Kidney tubule cell (primary cell): Measurements from ENCODE around the gene CCDC27.

Source experiments
- DNase-seq: peaks from one replicate; pipeline ENCODE4 v3.0.0-alpha.2; 2018; ENCODE audit warnings: low spot score

The CCDC27 gene

GRCh38 chr1:3777078-3777547, 24.9 kb downstream of the CCDC27 start:
- DNase-seq, result no peak

DNA sequence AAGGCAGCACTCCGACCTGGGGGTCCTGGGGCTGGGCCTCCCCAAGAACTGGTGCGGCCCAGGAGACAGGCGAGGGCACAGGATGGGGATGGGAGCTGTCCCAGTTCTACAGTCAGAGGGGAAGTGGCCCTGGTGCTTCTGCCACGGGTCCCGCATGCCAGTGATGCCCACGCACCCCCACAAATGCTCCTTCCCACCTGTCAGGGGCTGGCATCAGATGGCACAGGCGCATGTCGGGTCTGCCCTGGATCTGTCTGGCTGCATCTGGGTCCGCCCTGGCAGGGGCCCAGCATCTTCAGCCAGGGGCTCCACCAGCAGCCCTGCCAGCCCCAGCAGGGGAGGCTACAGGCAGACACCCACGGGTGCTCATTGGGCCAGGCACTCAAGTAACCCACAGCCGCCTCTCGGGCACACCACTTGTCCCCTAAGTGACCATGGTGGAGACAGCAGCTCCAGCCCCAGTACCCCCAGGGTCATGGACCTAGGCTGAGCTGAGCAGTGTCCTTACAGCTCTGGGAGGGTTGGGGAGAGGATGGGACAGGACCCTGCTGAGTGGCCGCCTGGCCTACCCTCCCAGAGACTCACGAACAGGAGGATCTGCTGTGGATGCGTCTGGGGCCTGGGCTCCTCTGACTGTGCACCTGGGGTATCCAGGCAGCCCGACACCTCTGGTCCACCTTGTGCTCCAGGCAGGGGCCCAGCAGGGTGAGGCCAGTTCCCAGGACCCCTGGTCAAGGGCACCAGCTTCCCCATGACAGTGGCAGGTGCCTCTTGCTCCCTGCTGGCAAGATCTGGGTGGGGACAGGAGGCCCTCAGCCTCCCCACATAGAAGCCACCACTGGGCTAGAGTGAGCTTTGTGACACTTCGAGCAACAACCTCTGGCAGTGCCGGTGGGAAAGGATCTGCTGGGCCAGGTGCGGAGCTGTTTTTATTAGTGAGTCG, 25.7 kb downstream of the CCDC27 start:
- DNase-seq, result no peak

DNA sequence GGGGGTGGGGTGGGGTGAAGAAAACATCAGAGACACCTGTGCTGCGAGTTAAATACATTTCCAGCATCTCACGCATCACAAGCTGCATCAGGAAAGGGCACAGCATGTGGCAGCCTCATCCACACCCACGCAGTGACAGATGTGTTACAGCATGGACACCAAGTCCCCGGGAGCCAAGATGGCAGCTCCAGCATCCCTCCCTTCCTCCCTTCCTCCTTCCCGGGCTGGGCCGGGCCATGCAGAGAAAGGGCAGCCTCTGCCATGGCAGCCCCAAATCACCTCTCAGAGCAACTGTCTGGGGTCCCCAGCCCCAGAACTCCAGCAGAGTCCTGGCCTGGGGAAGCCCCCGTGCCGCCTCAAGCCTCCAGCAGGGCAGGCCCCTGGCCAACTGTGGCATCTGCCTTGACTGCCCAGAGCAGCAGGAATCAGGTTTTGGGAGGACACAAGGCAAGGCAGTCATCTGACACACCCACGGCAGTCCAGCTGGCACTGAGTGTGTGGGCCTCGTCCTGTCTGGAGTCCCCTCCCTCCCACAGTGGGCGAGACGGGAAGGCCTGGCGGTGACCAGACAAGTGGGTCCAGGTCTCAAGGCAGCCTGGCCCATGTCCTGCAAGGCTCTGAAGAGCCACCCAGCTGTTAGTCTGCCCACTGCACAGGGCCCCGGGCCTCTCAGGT, 26.5 kb downstream of the CCDC27 start:
- DNase-seq, result no peak

DNA sequence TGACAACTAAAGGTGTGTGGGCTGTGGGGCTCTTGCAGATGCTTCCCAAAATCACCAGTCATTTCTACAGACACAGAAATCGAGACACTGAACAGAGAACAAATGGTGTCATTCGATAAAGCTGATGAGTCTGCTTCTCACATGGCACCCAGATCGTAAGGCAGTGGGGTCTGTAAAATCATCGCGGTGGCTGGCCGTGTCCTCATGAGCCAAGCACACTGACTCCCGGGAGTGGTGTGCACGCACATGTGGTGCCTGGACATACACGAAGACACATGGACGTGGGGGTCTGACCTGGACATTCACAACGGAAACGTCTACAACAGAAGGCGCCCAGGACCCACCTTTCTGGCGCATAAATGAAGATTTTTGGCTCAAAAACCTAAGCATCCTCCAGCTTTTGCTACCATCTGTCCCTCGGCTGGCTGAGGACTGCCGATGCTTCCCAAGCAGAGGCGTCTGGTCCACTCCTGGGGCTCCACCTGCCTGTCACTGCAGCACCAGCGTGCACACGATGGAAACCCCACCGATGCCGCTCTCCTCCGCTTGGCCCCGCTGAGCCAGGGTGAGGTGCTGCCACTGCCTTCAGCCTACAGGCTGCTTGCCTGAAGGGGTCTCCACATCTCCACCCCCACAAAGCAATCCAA, 27.1 kb downstream of the CCDC27 start:
- no peak for DNase-seq

- no peak for DNase-seq
These were observed 27.7 kb downstream of the CCDC27 start for GRCh38 chr1:3779912-3780416.

DNA sequence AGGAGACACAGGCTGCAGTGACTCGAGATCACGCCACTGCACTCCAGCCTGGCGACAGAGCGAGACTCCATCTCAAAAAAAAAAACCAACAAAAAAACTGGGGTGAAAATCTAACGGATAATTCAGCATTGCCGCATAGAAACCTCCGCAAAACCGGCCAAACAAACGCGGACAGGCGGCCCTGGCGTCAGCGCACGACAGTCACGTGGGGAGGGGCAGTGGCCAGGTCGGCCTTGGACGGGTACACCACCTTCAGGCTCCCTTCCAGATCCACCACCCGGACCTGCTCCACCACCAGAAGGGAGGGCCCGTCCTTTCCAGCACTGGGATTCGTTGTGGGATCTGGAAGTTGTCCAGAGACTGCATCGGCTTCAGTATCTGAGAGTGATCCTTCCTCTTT, 28.7 kb downstream of the CCDC27 start:
- no peak for DNase-seq

- DNase-seq, result no peak
These were observed 31.6 kb downstream of the CCDC27 start for GRCh38 chr1:3783651-3784474.

DNA sequence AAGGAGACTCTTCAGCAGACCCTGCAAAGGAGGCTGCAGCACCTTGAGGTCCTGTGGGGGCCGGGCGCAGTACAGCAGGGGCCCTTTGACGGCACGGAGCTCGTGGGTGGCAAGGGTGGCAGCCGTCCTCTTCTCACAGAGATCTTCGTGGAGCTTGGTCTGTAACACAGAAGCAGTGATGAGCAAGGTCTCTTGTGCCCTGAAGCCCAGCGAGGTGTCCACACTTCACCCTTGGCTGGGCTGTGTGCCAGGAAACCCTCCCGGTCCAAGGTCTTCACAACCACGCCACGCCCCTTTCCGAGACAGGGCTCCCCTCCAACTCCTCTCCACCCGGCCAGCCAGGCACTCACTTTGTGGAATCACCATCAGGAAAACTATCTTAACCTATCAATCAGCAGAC, 32.8 kb downstream of the CCDC27 start:
- no peak for DNase-seq

- DNase-seq, result peak; percentile 27
These were observed 33.4 kb downstream of the CCDC27 start for GRCh38 chr1:3785456-3786157.

GRCh38 chr1:3786468-3787348, 34.5 kb downstream of the CCDC27 start:
- DNase-seq, result no peak

DNA sequence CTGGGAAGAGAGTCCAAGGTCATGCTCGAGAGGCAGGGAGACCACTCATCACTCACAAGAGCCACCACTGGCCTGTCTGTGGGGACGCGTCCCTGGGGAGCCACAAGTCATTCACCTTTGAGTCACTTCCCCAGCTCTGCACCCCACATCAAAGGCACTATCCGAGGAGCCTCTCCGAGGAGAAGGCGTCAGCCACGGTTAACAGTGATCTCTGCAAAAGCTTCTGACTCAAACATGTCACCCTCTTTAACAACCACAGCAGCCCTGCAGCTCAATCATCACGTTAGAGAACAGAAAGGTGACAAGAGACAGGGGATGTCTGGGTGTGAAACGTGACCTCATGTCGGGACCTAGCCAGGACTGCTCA, 35.1 kb downstream of the CCDC27 start:
- no peak for DNase-seq

GRCh38 chr1:3787745-3788605, 35.7 kb downstream of the CCDC27 start:
- DNase-seq, result no peak

DNA sequence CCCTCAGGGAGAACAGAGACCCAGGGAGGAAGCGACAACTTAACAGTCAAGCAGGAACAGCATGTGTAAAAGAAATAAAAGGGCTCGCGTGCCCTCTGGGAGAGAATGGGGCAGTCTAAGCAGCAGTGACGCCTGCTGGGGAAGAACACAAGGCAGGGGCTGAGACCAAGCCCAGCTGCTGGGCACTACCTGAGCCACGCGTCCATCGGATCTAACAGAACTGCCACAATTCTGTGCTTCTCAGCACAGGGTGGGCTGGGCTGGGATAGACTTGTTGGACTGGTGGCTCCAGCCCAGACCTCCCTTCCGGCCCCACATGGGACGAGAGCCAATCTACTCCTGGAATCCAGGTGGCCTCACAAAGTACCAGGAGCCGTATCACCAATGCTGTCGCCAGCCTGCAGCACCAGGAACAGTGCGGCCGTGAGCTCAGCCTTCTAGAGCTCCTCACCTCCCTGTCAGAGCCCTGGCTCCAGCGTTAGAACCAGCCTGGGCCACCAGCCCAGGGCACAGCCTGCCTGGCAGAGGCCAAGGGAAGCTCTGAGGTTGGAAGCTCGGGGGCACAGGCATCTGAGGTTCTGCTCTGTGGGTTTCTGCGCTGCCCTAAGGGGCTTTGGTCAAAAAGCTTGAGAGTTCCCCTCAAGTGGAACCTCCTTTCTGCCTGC, 36.6 kb downstream of the CCDC27 start:
- no peak for DNase-seq

GRCh38 chr1:3789421-3790300, 37.4 kb downstream of the CCDC27 start:
- DNase-seq, result no peak

DNA sequence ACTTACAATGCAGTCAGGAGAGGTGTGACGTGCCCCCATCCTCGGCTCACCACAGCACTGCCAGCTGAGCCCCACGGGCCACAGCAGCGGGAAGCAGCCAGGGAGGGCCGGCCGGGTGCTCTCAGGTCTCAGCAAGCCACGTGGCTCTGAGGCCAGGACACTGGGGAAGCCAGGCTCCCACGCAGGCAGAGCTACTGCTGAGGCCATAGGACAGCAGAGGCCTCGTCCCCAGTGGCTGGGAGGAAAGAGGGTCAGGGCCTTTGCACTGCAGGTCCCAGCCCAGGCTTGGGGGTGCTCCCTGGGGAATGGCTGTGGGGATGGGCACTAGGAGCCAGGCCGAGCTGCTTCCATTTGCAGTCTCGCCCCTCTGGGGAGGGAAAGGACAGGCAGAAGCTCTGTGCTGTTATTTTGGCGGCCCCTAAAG, 38.3 kb downstream of the CCDC27 start:
- DNase-seq, result no peak

- no peak for DNase-seq
These were observed 38.7 kb downstream of the CCDC27 start for GRCh38 chr1:3790952-3791351.

DNA sequence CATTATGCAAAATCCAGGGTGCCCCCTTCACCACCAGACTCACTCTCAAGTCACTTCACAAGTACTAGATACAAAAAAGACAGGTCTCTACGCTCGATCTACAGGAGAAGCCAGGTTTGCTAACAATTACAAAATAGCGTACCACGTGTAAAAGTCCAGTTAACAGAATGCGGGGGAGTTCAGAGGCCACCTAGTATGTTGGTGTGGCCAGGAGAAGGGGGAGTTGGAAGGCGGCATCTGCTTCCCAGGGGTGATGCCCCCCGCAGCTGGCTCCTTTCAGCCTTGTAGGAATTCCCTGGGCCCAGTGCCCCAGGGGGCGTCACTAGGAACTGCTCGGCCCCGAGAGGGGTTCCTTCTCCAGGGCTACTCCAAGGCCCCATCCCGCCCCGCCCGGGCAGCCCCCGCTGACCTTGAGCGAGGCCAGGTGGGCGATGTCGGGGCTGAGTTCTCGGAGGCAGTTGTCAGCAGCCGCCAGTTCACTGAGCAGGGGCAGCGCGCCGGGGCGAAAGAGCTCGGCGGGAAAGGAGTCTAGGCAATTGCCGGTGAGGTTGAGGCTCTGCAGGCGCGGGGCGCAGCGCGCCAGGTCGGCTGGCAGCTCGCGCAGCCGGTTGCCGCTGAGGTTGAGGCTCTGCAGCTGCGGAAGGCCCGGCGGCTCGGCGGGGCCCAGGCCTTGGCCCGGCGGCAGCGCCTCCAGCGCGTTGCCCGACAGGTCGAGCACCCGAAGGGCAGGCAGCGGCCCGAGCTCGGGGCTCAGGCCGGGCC, 43.4 kb downstream of the CCDC27 start:
- no peak for DNase-seq
